Mesenchymal stem cell (in vitro differentiated cells and primary cell): ENCODE results near the gene MARCHF3.
"Not testable (repeated sequence)": the region's sequence is repeated elsewhere in the genome, so short reads cannot be mapped to it uniquely, and the experiment has no call there.

Source experiments
- DNase-seq: peaks from one replicate; pipeline ENCODE4 v3.0.0-alpha.2; 2013
- H2AFZ ChIP-seq: one replicate; pipeline ENCODE4 v1.6.1; 2013; ENCODE audit warnings: low read depth, mild to moderate bottlenecking, control low read depth, inconsistent platforms, low read length, moderate library complexity
- H2AK5ac ChIP-seq: 2 replicates; pipeline ENCODE4 v1.6.1; 2013; ENCODE audit warnings: low read length, moderate library complexity, mild to moderate bottlenecking, inconsistent platforms; ENCODE audit not compliant: severe bottlenecking
- H2BK120ac ChIP-seq: one replicate; pipeline ENCODE4 v1.6.1; 2013; ENCODE audit warnings: low read depth, mild to moderate bottlenecking, inconsistent platforms, low read length, moderate library complexity
- H2BK12ac ChIP-seq, 2 experiments: one replicate each; pipeline ENCODE4 v1.6.1; 2013; ENCODE audit warnings: inconsistent platforms in 2 of 2, low read length in 2 of 2, mild to moderate bottlenecking in 2 of 2, moderate library complexity in 2 of 2, control low read depth in 1 of 2
- H2BK15ac ChIP-seq: one replicate; pipeline ENCODE4 v1.6.1; 2013; ENCODE audit warnings: mild to moderate bottlenecking, low read depth, inconsistent platforms; ENCODE audit not compliant: poor library complexity, severe bottlenecking
- H2BK5ac ChIP-seq: 2 replicates; pipeline ENCODE4 v1.6.1; 2013; ENCODE audit warnings: low read depth, mild to moderate bottlenecking, low read length, control low read depth, inconsistent platforms; ENCODE audit not compliant: poor library complexity, severe bottlenecking
- H3K14ac ChIP-seq, 2 experiments: one replicate each; pipeline ENCODE4 v1.6.1; 2013; ENCODE audit warnings: inconsistent platforms in 2 of 2, low read length in 2 of 2, control low read depth in 1 of 2, mild to moderate bottlenecking in 1 of 2, moderate library complexity in 1 of 2
- H3K18ac ChIP-seq, 2 experiments: one replicate each; pipeline ENCODE4 v1.6.1; 2013; ENCODE audit warnings: inconsistent platforms in 2 of 2, low read length in 2 of 2, control low read depth in 1 of 2, low read depth in 1 of 2, mild to moderate bottlenecking in 1 of 2
- H3K23ac ChIP-seq, 2 experiments: one replicate each; pipeline ENCODE4 v1.6.1; 2013; ENCODE audit warnings: inconsistent platforms in 2 of 2, low read length in 2 of 2, mild to moderate bottlenecking in 2 of 2, moderate library complexity in 2 of 2, control low read depth in 1 of 2
- H3K27ac ChIP-seq: 2 replicates; pipeline ENCODE4 v1.5.1; 2013; ENCODE audit warnings: mild to moderate bottlenecking, moderate library complexity, low read length, control low read depth, inconsistent platforms; ENCODE audit not compliant: poor library complexity, severe bottlenecking
- H3K27me3 ChIP-seq, 2 experiments: 2 replicates each; pipeline versions ENCODE4 v1.6.1 to v1.7.0; 2013; ENCODE audit warnings: low read length in 2 of 2, mild to moderate bottlenecking in 2 of 2, moderate library complexity in 2 of 2, control low read depth in 1 of 2, inconsistent platforms in 1 of 2; ENCODE audit not compliant: control insufficient read depth in 1 of 2, insufficient read depth in 1 of 2
- H3K36me3 ChIP-seq, 2 experiments: 2 replicates each; pipeline versions ENCODE4 v1.6.1 to v1.7.0; 2013; ENCODE audit warnings: low read length in 2 of 2, control low read depth in 1 of 2, inconsistent platforms in 1 of 2, low read depth in 1 of 2, mild to moderate bottlenecking in 1 of 2; ENCODE audit not compliant: insufficient read depth in 2 of 2, control insufficient read depth in 1 of 2
- H3K4ac ChIP-seq, 2 experiments: one replicate each; pipeline ENCODE4 v1.6.1; 2013; ENCODE audit warnings: inconsistent platforms in 2 of 2, low read length in 2 of 2, mild to moderate bottlenecking in 2 of 2, moderate library complexity in 2 of 2, control low read depth in 1 of 2, low read depth in 1 of 2
- H3K4me1 ChIP-seq: 2 replicates; pipeline ENCODE4 v1.6.1; 2013; ENCODE audit warnings: low read depth, low read length, control low read depth; ENCODE audit not compliant: control insufficient read depth, insufficient read depth
- H3K4me2 ChIP-seq: 2 replicates; pipeline ENCODE4 v1.6.1; 2013; ENCODE audit warnings: low read length, mild to moderate bottlenecking, inconsistent platforms; ENCODE audit not compliant: poor library complexity, severe bottlenecking
- H3K4me3 ChIP-seq, 2 experiments: 2 replicates each; pipeline versions ENCODE4 v1.5.1 to v1.7.0; 2013; ENCODE audit warnings: low read length in 2 of 2, mild to moderate bottlenecking in 2 of 2, control low read depth in 1 of 2, low read depth in 1 of 2; ENCODE audit not compliant: insufficient read depth in 1 of 2
- H3K79me1 ChIP-seq: replicated peaks from 2 replicates; pipeline ENCODE4 v1.6.1; 2013; ENCODE audit warnings: mild to moderate bottlenecking, control low read depth, low read length, inconsistent platforms; ENCODE audit not compliant: poor library complexity, severe bottlenecking
- H3K9ac ChIP-seq: 2 replicates; pipeline ENCODE4 v1.7.0; 2013; ENCODE audit warnings: mild to moderate bottlenecking, low read length, moderate library complexity
- H3K9me3 ChIP-seq: 2 replicates; pipeline ENCODE4 v1.7.0; 2013; ENCODE audit warnings: mild to moderate bottlenecking, low read length; ENCODE audit not compliant: control insufficient read depth
- H4K8ac ChIP-seq: one replicate; pipeline ENCODE4 v1.6.1; 2013; ENCODE audit warnings: inconsistent platforms, mild to moderate bottlenecking, low read length, moderate library complexity
- H4K91ac ChIP-seq: one replicate; pipeline ENCODE4 v1.6.1; 2013; ENCODE audit warnings: mild to moderate bottlenecking, low read length, inconsistent platforms
- WGBS: methylation state at CpG from one replicate; pipeline ENCODE4 v1.1.7; 2013; ENCODE audit warnings: mixed read lengths; 5-methylcytosine and 5-hydroxymethylcytosine counted together

The MARCHF3 gene

GRCh38 chr5:126854526-126855110 lies 175.7 kb downstream of the MARCHF3 start:
- Histone ChIP-seq H3K23ac (no peak overlapping the region), H3K4me3 (no peak overlapping the region), H3K9me3 (no peaks in the 10 kb centered on the region), H3K4me2 (no peak overlapping the region), H2AK5ac (no peak overlapping the region), H2BK5ac (no peak overlapping the region), H4K8ac (peak overlapping the region; percentile 9), H2BK15ac (no peak overlapping the region), H3K4me1 (peaks cover 1% of the 10 kb centered on the region), H3K9ac (no peak overlapping the region), H2BK120ac (no peak overlapping the region), H2BK12ac (no peak overlapping the region), H3K79me1 (peaks cover 2% of the 10 kb centered on the region), H2AFZ (no peak overlapping the region), H3K27ac (no peak overlapping the region), H4K91ac (no peak overlapping the region), H3K18ac (no peak overlapping the region), H3K4ac (no peak overlapping the region), H3K27me3 (no peaks in the 10 kb centered on the region), H3K36me3 (peaks cover 0 to 7% of the 10 kb centered on the region in 2 experiments), H3K14ac (no peak overlapping the region)
- 92% methylated on average over 33 of the region's 35 CpGs for WGBS
- no peak for DNase-seq

- not testable (repeated sequence) for H2BK15ac ChIP-seq, H3K4me2 ChIP-seq, H2BK5ac ChIP-seq, H2AFZ ChIP-seq, H3K9me3 ChIP-seq, DNase-seq, H3K27ac ChIP-seq, H2AK5ac ChIP-seq, H4K91ac ChIP-seq, H3K23ac ChIP-seq, H3K27me3 ChIP-seq, H2BK120ac ChIP-seq, H3K18ac ChIP-seq, H3K4me1 ChIP-seq, H3K36me3 ChIP-seq, H2BK12ac ChIP-seq, H3K4ac ChIP-seq, H3K14ac ChIP-seq, H4K8ac ChIP-seq, H3K79me1 ChIP-seq, H3K9ac ChIP-seq, H3K4me3 ChIP-seq
- 98% methylated on average over 27 of the region's 27 CpGs for WGBS
Observed at GRCh38 chr5:126853541-126854307, 176.6 kb downstream of the MARCHF3 start.

GRCh38 chr5:126852841-126853271 lies 177.5 kb downstream of the MARCHF3 start:
- no peaks in the 10 kb centered on the region for H3K27me3 ChIP-seq
- H2AK5ac ChIP-seq = no peak overlapping the region
- DNase-seq = no peak
- no peak overlapping the region for H3K4ac ChIP-seq
- H3K9ac ChIP-seq = peak overlapping the region; percentile 7
- no peaks in the 10 kb centered on the region for H3K9me3 ChIP-seq
- no peak overlapping the region for H2AFZ ChIP-seq
- no peak overlapping the region for H3K18ac ChIP-seq
- H2BK120ac ChIP-seq = no peak overlapping the region
- H3K4me1 ChIP-seq = peaks cover 1% of the 10 kb centered on the region
- H2BK15ac ChIP-seq = no peak overlapping the region
- H3K14ac ChIP-seq = no peak overlapping the region
- 72% methylated on average over 7 of the region's 7 CpGs for WGBS
- no peak overlapping the region for H3K4me2 ChIP-seq
- no peak overlapping the region for H3K4me3 ChIP-seq
- no peak overlapping the region for H4K91ac ChIP-seq
- no peak overlapping the region for H2BK5ac ChIP-seq
- H3K23ac ChIP-seq = no peak overlapping the region
- H3K36me3 ChIP-seq = peaks cover 0 to 7% of the 10 kb centered on the region in 2 experiments
- H2BK12ac ChIP-seq = peak overlapping the region in 1 of 2 experiments; percentile 15
- H4K8ac ChIP-seq = no peak overlapping the region
- H3K27ac ChIP-seq = no peak overlapping the region
- peaks cover 1% of the 10 kb centered on the region for H3K79me1 ChIP-seq

GRCh38 chr5:126852091-126852571 lies 178.2 kb downstream of the MARCHF3 start:
- H3K36me3 ChIP-seq = peaks cover 0 to 7% of the 10 kb centered on the region in 2 experiments
- no peak overlapping the region for H2BK5ac ChIP-seq
- no peak overlapping the region for H3K4ac ChIP-seq
- H3K14ac ChIP-seq = no peak overlapping the region
- 60% methylated on average over 4 of the region's 4 CpGs for WGBS
- H3K23ac ChIP-seq = no peak overlapping the region
- H3K4me3 ChIP-seq = peak overlapping the region in 1 of 2 experiments; percentile 63
- no peak overlapping the region for H4K91ac ChIP-seq
- H3K27me3 ChIP-seq = no peaks in the 10 kb centered on the region
- H2AK5ac ChIP-seq = no peak overlapping the region
- H3K27ac ChIP-seq = no peak overlapping the region
- H2BK120ac ChIP-seq = no peak overlapping the region
- no peaks in the 10 kb centered on the region for H3K9me3 ChIP-seq
- H2AFZ ChIP-seq = no peak overlapping the region
- peaks cover 1% of the 10 kb centered on the region for H3K79me1 ChIP-seq
- H3K4me2 ChIP-seq = no peak overlapping the region
- H3K9ac ChIP-seq = peak overlapping the region; percentile 58
- H2BK15ac ChIP-seq = no peak overlapping the region
- H3K18ac ChIP-seq = no peak overlapping the region
- peaks cover 3% of the 10 kb centered on the region for H3K4me1 ChIP-seq
- no peak for DNase-seq
- no peak overlapping the region for H2BK12ac ChIP-seq
- H4K8ac ChIP-seq = no peak overlapping the region
